Activated effector memory CD4-positive, alpha-beta T cell treated with Interleukin-2 at 50 U/mL for 16 hours (primary cell): ENCODE data around the gene POLR1E.

Source experiments
- DNase-seq: peaks from one replicate; pipeline ENCODE4 v3.0.0-alpha.2; 2020

The POLR1E gene

GRCh38 chr9:37542488-37542887, 56.7 kb downstream of the POLR1E start:
- no peak for DNase-seq

GRCh38 chr9:37542895-37543294, 57.1 kb downstream of the POLR1E start:
- DNase-seq = no peak

GRCh38 chr9:37543468-37543867, 57.7 kb downstream of the POLR1E start:
- DNase-seq = no peak

GRCh38 chr9:37547328-37547878, 61.7 kb downstream of the POLR1E start:
- no peak for DNase-seq

GRCh38 chr9:37549527-37549926, 63.8 kb downstream of the POLR1E start:
- DNase-seq = no peak

- DNase-seq = no peak
Measured at GRCh38 chr9:37550781-37551180, 65.0 kb downstream of the POLR1E start.

GRCh38 chr9:37551468-37551867, 65.7 kb downstream of the POLR1E start:
- no peak for DNase-seq

GRCh38 chr9:37551888-37552287, 66.1 kb downstream of the POLR1E start:
- DNase-seq = no peak
